A549 (cell line): ENCODE data around the gene L3MBTL2.
"Not testable (repeated sequence)": the region's sequence is repeated elsewhere in the genome, so short reads cannot be mapped to it uniquely, and the experiment has no call there.

Experiments used
- CEBPB ChIP-seq, 2 experiments: fragments of >200 bp in 1 of 2; sonication (Bioruptor Twin) in 1 of 2; formaldehyde crosslinking in 1 of 2; IDR thresholded peaks; 2 replicates each; pipeline ENCODE4 v1.6.1; 2012 to 2016
- JUN ChIP-seq, 2 experiments: fragments of >200 bp; sonication (Bioruptor Twin); formaldehyde crosslinking; IDR thresholded peaks; 2 replicates in 1 of 2; 3 replicates in 1 of 2; pipeline ENCODE4 v1.6.1; 2016 to 2017
- NFE2L2 ChIP-seq: fragments of 150-350 bp; conservative IDR thresholded peaks from 2 replicates; pipeline ENCODE4 v1.6.1; 2014; ENCODE audit warnings: low read length
- POLR2A ChIP-seq: IDR thresholded peaks from 2 replicates; pipeline ENCODE4 v1.6.1; 2012; ENCODE audit warnings: mild to moderate bottlenecking, low read length
- REST ChIP-seq: fragments of 200-600 bp; sonication (generic); IDR thresholded peaks from 2 replicates; pipeline ENCODE4 v1.6.1; 2016; ENCODE audit warnings: antibody characterized with exemption, mild to moderate bottlenecking, moderate library complexity
- TF ChIP-seq, protein P1 (sequence below): fragments of >200 bp; sonication (Bioruptor Twin); formaldehyde crosslinking; IDR thresholded peaks from 3 replicates; pipeline ENCODE4 v1.5.1; 2016

GRCh38 chr22:41259756-41260155 is 54.6 kb downstream of the L3MBTL2 start:
- TF ChIP-seq, protein P1, sequence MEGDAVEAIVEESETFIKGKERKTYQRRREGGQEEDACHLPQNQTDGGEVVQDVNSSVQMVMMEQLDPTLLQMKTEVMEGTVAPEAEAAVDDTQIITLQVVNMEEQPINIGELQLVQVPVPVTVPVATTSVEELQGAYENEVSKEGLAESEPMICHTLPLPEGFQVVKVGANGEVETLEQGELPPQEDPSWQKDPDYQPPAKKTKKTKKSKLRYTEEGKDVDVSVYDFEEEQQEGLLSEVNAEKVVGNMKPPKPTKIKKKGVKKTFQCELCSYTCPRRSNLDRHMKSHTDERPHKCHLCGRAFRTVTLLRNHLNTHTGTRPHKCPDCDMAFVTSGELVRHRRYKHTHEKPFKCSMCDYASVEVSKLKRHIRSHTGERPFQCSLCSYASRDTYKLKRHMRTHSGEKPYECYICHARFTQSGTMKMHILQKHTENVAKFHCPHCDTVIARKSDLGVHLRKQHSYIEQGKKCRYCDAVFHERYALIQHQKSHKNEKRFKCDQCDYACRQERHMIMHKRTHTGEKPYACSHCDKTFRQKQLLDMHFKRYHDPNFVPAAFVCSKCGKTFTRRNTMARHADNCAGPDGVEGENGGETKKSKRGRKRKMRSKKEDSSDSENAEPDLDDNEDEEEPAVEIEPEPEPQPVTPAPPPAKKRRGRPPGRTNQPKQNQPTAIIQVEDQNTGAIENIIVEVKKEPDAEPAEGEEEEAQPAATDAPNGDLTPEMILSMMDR: not testable (repeated sequence)
- TF ChIP-seq CEBPB (IDR thresholded peaks at IDR 0.05); POLR2A; NFE2L2; JUN (IDR thresholded peaks at IDR 0.05); REST: not testable (repeated sequence)
